ENCODE data around the gene TCEAL7.

TCEAL7 gene

DNA sequence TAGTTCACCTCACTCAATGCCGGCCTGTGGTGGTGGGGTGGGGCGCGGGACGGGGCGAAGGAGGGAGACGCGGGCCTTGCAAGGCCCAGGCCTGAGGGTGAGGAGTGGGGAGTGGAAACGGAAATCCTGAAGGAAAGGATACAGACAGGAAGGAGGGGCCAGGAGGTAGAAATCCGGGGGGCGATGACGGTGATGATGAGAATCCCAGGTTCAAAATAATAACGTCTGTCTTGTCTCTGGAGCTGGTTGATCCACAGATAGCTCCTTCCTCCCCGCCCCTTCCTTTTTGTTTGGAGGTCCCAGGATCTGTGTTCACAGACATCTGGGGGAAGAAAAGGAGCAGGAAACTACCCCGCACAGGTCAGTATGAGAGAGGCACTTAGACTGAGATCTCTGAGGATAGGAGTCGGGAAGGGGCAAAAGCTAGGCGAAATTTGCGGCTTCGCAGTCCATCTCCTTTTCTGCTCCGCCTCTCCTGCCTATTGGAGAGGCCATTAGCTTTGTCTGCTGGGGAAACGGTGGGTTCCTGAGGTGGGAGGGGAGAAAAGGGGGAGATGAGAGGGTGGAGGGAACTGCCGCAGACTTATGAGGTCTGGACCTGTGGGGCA, 746 bp downstream of the TCEAL7 start:
- in situ Hi-C loops (cut with MboI; ENCODE audit: low pct_unique_long_range_greater_than_20kb, low sequenced_read_pairs, unreplicated experiment): no loop called here
- TF ChIP-seq, protein P1, sequence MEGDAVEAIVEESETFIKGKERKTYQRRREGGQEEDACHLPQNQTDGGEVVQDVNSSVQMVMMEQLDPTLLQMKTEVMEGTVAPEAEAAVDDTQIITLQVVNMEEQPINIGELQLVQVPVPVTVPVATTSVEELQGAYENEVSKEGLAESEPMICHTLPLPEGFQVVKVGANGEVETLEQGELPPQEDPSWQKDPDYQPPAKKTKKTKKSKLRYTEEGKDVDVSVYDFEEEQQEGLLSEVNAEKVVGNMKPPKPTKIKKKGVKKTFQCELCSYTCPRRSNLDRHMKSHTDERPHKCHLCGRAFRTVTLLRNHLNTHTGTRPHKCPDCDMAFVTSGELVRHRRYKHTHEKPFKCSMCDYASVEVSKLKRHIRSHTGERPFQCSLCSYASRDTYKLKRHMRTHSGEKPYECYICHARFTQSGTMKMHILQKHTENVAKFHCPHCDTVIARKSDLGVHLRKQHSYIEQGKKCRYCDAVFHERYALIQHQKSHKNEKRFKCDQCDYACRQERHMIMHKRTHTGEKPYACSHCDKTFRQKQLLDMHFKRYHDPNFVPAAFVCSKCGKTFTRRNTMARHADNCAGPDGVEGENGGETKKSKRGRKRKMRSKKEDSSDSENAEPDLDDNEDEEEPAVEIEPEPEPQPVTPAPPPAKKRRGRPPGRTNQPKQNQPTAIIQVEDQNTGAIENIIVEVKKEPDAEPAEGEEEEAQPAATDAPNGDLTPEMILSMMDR (IDR thresholded peaks at IDR 0.05; ENCODE audit: extremely low read depth, insufficient read depth, missing control alignments): no peak
- no peak for DNase-seq (ENCODE audit: low spot score)

DNA sequence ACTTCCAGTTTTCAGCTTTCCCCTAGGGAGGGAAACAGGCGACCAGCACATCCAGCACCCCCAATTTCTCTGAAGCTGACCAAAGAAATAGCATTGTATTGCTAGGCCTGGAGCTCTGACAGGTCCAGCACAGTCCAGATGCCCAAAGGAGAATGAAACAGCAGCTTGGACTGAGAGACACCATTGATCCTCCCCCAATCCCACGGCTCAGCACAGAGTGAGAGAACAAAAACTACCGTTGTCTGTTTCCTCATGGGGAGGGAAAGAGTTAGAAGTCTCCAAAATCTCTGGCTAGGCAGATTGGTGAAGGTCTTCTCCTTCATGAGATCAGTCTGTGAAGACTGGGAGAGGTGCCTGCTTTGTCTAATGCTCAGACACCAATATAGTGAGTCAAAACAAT, 8.6 kb downstream of the TCEAL7 start:
- DNase-seq (ENCODE audit: low spot score): no peak
- TF ChIP-seq, protein P1 (IDR thresholded peaks at IDR 0.05; ENCODE audit: extremely low read depth, insufficient read depth, missing control alignments): no peak
- in situ Hi-C loops (cut with MboI; ENCODE audit: low pct_unique_long_range_greater_than_20kb, low sequenced_read_pairs, unreplicated experiment): no loop called here

DNA sequence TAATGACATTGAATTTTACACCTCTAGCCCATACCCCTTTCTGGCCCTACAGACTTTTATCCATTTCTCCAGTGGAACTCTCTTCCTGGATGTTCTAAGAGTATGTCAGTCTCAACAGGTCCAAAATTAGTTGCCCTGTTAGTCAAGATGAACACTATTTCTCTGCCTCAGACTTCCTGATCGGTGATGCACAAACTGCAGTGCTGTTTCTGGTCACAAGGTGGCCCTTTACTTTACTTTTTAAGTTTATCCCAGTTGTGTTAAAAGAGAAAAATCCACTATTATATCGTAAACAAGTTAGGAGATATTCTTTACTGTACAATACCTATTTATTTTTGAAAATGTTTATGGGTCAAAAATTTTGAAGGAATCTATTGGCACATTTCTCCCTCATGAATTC, 13.1 kb downstream of the TCEAL7 start:
- in situ Hi-C loops (cut with MboI; ENCODE audit: low pct_unique_long_range_greater_than_20kb, low sequenced_read_pairs, unreplicated experiment): no loop called here
- TF ChIP-seq, protein P1 (IDR thresholded peaks at IDR 0.05; ENCODE audit: extremely low read depth, insufficient read depth, missing control alignments): peak; percentile 55
- DNase-seq (ENCODE audit: low spot score): peak; percentile 44

DNA sequence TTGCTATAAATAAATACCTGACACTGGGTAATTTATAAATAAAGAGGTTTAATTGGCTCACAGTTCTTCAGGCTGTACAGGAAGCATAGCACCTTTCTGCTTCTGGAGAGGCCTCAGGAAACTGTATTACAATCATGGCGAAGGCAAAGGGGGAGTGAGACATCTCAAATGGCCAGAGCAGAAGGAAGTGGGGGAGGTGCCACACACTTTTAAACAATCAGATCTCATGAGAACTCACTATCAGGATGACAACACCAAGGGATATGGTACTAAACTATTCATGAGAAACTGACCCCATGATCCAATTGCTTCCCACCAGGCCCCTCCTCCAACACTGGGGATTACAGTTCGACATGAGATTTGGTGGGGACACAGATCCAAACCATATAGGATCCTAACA, 14.6 kb downstream of the TCEAL7 start:
- in situ Hi-C loops (cut with MboI; ENCODE audit: low pct_unique_long_range_greater_than_20kb, low sequenced_read_pairs, unreplicated experiment): no loop called here
- DNase-seq (ENCODE audit: low spot score): no peak
- TF ChIP-seq, protein P1 (IDR thresholded peaks at IDR 0.05; ENCODE audit: extremely low read depth, insufficient read depth, missing control alignments): no peak

DNA sequence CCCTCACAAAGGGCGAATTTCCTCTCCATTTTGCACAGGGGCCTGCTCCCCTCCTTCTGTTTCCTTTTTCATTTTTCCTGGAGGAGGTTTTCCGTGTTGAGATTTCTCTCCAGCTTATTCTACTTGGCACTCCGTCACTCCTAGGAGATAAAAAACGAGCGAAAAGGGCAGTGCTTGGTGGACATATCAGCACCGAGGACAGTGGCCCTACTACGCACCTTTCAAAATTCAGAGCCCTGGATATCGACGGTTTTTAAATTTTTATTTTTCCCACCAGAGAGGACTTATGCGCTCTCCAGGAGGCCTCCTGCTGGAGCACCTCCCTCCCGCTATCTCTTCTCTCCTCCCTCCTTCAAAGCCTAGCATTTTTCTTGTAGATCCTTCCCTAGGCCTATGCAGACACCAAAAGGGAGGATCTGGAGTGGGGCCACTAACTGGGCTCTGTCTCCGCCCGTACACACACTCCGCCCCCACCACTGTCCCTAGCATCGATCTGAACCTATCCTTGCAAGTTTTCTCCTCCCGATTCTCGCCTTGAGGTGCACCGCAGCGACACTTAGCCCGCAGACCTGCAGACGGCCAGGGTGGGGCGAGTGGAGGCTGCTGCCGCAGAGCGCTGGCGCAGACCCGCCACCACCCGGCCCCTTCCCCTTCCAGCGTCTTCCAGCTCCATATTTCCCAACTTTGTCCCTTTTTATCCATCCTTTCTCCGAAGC, 17.8 kb downstream of the TCEAL7 start:
- in situ Hi-C loops (cut with MboI; ENCODE audit: low pct_unique_long_range_greater_than_20kb, low sequenced_read_pairs, unreplicated experiment): no loop called here
- no peak for DNase-seq (ENCODE audit: low spot score)
- TF ChIP-seq, protein P1 (IDR thresholded peaks at IDR 0.05; ENCODE audit: extremely low read depth, insufficient read depth, missing control alignments): no peak

DNA sequence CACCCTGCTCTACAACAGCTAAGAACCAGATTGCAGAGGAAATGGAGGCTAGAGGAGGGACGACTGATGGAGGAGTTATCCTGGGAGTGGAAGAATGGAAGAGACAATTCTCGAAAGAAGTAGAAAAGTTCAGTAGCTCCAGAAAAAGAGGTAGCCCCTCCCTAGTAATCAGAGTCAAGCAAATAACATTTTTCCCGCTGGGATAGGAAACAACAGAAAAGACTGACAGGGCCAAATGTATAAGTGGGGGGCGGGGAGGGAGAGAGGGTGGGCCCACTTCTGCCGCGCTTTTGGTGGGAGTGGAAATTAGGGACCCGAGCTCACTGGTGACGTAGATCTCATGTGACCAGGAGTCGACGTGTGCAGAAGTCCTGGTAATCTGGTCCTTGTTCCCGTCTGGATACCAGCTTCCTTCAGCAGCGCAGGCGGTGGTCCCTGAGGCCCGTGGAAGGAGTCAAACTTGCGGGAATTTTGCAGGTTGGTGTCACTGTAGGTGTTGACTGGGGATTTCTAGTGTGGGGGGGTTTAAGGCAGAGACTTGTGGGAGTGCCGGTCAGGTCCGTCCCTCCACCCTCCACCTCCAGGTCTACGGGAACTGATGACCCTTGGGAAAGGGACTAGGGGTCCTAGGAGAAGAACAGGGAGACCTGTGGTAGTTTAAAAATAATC, 26.2 kb downstream of the TCEAL7 start, which contains the start of gene TCEAL9:
Gene TCEAL9, plus strand, starts transcription at position 377 of the 669 bp plus-strand sequence. CDS start 1,179 bp downstream, outside the sequence.
- DNase-seq (ENCODE audit: low spot score): no peak
- in situ Hi-C loops (cut with MboI; ENCODE audit: low pct_unique_long_range_greater_than_20kb, low sequenced_read_pairs, unreplicated experiment): no loop called here
- TF ChIP-seq, protein P1 (IDR thresholded peaks at IDR 0.05; ENCODE audit: extremely low read depth, insufficient read depth, missing control alignments): no peak
